CD4-positive, alpha-beta T cell (primary cell): ENCODE data around the gene GMPPB. TPM values are rescaled to one million over a fixed set of nuclear protein-coding genes. Genes with fewer than 3 reads are reported as not detected.
"Not testable (repeated sequence)": the region's sequence is repeated elsewhere in the genome, so short reads cannot be mapped to it uniquely, and the experiment has no call there.

Experiments
- ATAC-seq: fragments of 200-7000 bp; cut with Tn5 transposase; one replicate; pipeline ENCODE4 v1.10.0; 2022; ENCODE audit warnings: mild to moderate bottlenecking; ENCODE audit not compliant: poor library complexity
- CTCF ChIA-PET: fragments of 350-600 bp; sonication (Branson Sonifier 250); formaldehyde crosslinking; loops from one replicate; lab custom pipeline; 2021; ENCODE audit warnings: antibody characterized with exemption, inconsistent platforms; lab: Charles Lee
- POLR2A ChIA-PET: fragments of 350-600 bp; sonication (Branson Sonifier 250); formaldehyde crosslinking; loops from one replicate; lab custom pipeline; 2021; ENCODE audit warnings: antibody characterized with exemption, inconsistent platforms; lab: Charles Lee
- DNase-seq, 14 experiments: peaks; one replicate each; pipeline ENCODE4 v3.0.0-alpha.2; 2013 to 2020; ENCODE audit warnings: mixed read lengths in 2 of 14
- H3K27ac ChIP-seq, 2 donors: one replicate each; pipeline versions ENCODE4 v1.5.1 to v1.7.0; 2013; ENCODE audit warnings: low read length in 2 of 2, low read depth in 1 of 2, mild to moderate bottlenecking in 1 of 2
- H3K27me3 ChIP-seq, 2 experiments: 1 replicate in 1 of 2; 2 replicates in 1 of 2; pipeline versions ENCODE4 v1.6.1 to v1.7.0; 2013; ENCODE audit warnings: low read length in 2 of 2, control low read depth in 1 of 2, mild to moderate bottlenecking in 1 of 2, moderate library complexity in 1 of 2; ENCODE audit not compliant: insufficient read depth in 2 of 2, control insufficient read depth in 1 of 2
- H3K36me3 ChIP-seq: one replicate; pipeline ENCODE4 v1.6.1; 2013; ENCODE audit warnings: low read length, control low read depth; ENCODE audit not compliant: insufficient read depth
- H3K4me1 ChIP-seq: one replicate; pipeline ENCODE4 v1.6.1; 2013; ENCODE audit warnings: low read length, control low read depth; ENCODE audit not compliant: insufficient read depth
- H3K4me3 ChIP-seq: one replicate; pipeline ENCODE4 v1.5.1; 2013; ENCODE audit warnings: mild to moderate bottlenecking, low read length, moderate library complexity
- H3K9me3 ChIP-seq, 2 experiments: 1 replicate in 1 of 2; 2 replicates in 1 of 2; pipeline versions ENCODE4 v1.6.1 to v1.7.0; 2013; ENCODE audit warnings: low read length in 2 of 2, mild to moderate bottlenecking in 2 of 2, control low read depth in 1 of 2, moderate library complexity in 1 of 2; ENCODE audit not compliant: control insufficient read depth in 1 of 2, insufficient read depth in 1 of 2
- H3K27ac Mint-ChIP-seq: one replicate; pipeline ENCODE4 v1.8.0; 2020; ENCODE audit warnings: mixed read lengths
- H3K27me3 Mint-ChIP-seq: one replicate; pipeline ENCODE4 v1.8.0; 2021; ENCODE audit warnings: mixed read lengths
- H3K36me3 Mint-ChIP-seq: one replicate; pipeline ENCODE4 v1.8.0; 2021; ENCODE audit warnings: low read depth, mixed read lengths
- H3K4me1 Mint-ChIP-seq: one replicate; pipeline ENCODE4 v1.8.0; 2021; ENCODE audit warnings: low read depth, mixed read lengths
- H3K4me3 Mint-ChIP-seq: one replicate; pipeline ENCODE4 v1.8.0; 2020; ENCODE audit warnings: mild to moderate bottlenecking, mixed read lengths
- H3K9me3 Mint-ChIP-seq: one replicate; pipeline ENCODE4 v1.8.0; 2020; ENCODE audit warnings: mixed read lengths
- CTCF ChIP-seq: fragments of 200-600 bp; IDR thresholded peaks from one replicate; pipeline ENCODE4 v1.8.0; 2022; ENCODE audit warnings: antibody characterized with exemption, mild to moderate bottlenecking
- intact Hi-C, 2 experiments: fragments of 100-400 bp; cut with DNase I in 1 of 2; cut with micrococcal nuclease in 1 of 2; formaldehyde crosslinking; loops; one replicate each; pipeline versions ENCODE4 v1.15.1 to v1.9.0; 2023 to 2025; cut with DNase I, micrococcal nuclease
- total RNA-seq, 174 experiments: library from RNA in 2 of 174; stranded (reverse) in 2 of 174; gene quantifications; one replicate each; pipeline ENCODE4 v1.2.3 and lab custom pipeline; 2021 to 2026

The GMPPB gene
- total RNA-seq, 2 experiments from 2014 or later = 39.0 to 41.4 TPM

GRCh38 chr3:49750056-49750455 lies 26.3 kb upstream of the GMPPB start:
- Mint-ChIP-seq H3K9me3 (no peaks in the 10 kb centered on the region), H3K4me1 (peaks cover 25% of the 10 kb centered on the region), H3K27ac (no peak overlapping the region), H3K4me3 (no peak overlapping the region), H3K27me3 (no peaks in the 10 kb centered on the region), H3K36me3 (peaks cover 65% of the 10 kb centered on the region)
- DNase-seq (no peak), ATAC-seq (no peak)
- Histone ChIP-seq H3K36me3 (peaks cover 30% of the 10 kb centered on the region), H3K27me3 (no peaks in the 10 kb centered on the region), H3K27ac (no peak overlapping the region), H3K4me3 (no peak overlapping the region), H3K4me1 (no peaks in the 10 kb centered on the region), H3K9me3 (no peaks in the 10 kb centered on the region)
- POLR2A ChIA-PET = interaction anchor here (0.6 kb wide), 1 partner anchor 42 kb away, joined by 3 read pairs; no protein-coding TSS in a partner anchor
- intact Hi-C loops = no loop called here
- CTCF ChIA-PET = no interaction called here
- TF ChIP-seq CTCF = no peak

- DNase-seq, H3K27me3 ChIP-seq, POLR2A ChIA-PET, CTCF ChIA-PET, H3K4me1 ChIP-seq, H3K27me3 Mint-ChIP-seq, ATAC-seq, H3K4me3 ChIP-seq, H3K9me3 Mint-ChIP-seq, H3K27ac ChIP-seq, H3K4me3 Mint-ChIP-seq, H3K9me3 ChIP-seq, intact Hi-C loops, H3K27ac Mint-ChIP-seq: not testable (repeated sequence)
- peaks cover 30% of the 10 kb centered on the region for H3K36me3 ChIP-seq
- H3K4me1 Mint-ChIP-seq = peaks cover 23% of the 10 kb centered on the region
- peaks cover 66% of the 10 kb centered on the region for H3K36me3 Mint-ChIP-seq
Measured at GRCh38 chr3:49748874-49749273, 25.1 kb upstream of the GMPPB start.

GRCh38 chr3:49747792-49748480 lies 24.2 kb upstream of the GMPPB start:
- DNase-seq (no peak), ATAC-seq (no peak)
- Histone ChIP-seq H3K4me1 (no peaks in the 10 kb centered on the region), H3K9me3 (no peaks in the 10 kb centered on the region), H3K27ac (no peak overlapping the region), H3K36me3 (peaks cover 34% of the 10 kb centered on the region), H3K27me3 (no peaks in the 10 kb centered on the region), H3K4me3 (no peak overlapping the region)
- Mint-ChIP-seq H3K27ac (no peak overlapping the region), H3K36me3 (peaks cover 63% of the 10 kb centered on the region), H3K9me3 (no peaks in the 10 kb centered on the region), H3K4me3 (no peak overlapping the region), H3K27me3 (no peaks in the 10 kb centered on the region), H3K4me1 (peaks cover 16% of the 10 kb centered on the region)
- TF ChIP-seq CTCF = no peak
- intact Hi-C loops = no loop called here
- ChIA-PET POLR2A (no interaction called here), CTCF (interaction anchor here (1.7 kb wide), 1 partner anchor 54 kb away, joined by 4 read pairs; no protein-coding TSS in a partner anchor)

- Histone ChIP-seq H3K9me3 (no peaks in the 10 kb centered on the region), H3K4me1 (no peaks in the 10 kb centered on the region), H3K27ac (no peak overlapping the region), H3K4me3 (no peak overlapping the region), H3K27me3 (no peaks in the 10 kb centered on the region), H3K36me3 (peaks cover 40% of the 10 kb centered on the region)
- ATAC-seq (no peak), DNase-seq (no peak)
- no peak overlapping the region for H3K27ac Mint-ChIP-seq
- POLR2A ChIA-PET = no interaction called here
- no peaks in the 10 kb centered on the region for H3K27me3 Mint-ChIP-seq
- intact Hi-C loops = no loop called here
- no peak overlapping the region for H3K4me3 Mint-ChIP-seq
- CTCF ChIA-PET = no interaction called here
- no peaks in the 10 kb centered on the region for H3K9me3 Mint-ChIP-seq
- H3K4me1 Mint-ChIP-seq = peaks cover 14% of the 10 kb centered on the region
- TF ChIP-seq CTCF = no peak
- peaks cover 62% of the 10 kb centered on the region for H3K36me3 Mint-ChIP-seq
Measured at GRCh38 chr3:49745986-49746385, 22.2 kb upstream of the GMPPB start.
